Measurements from ENCODE around the gene UBE2A.

Gene UBE2A

DNA sequence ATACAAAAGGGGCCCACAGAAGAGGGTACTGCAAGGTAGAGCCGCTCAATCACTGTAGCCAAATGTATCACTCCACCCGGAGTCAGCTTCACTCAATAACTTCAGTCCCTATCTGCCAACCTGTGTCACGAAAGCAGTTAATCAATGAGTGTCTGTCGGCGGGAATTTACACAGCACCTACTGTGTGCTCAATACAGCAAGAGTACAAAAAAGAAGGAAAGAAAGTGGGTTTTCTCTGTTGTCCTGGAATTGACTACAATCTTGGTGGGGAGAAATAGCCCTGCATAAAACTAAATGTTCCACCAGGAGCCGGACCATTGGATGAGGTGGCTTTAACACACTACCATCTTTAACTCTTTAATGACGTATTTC, 32.6 kb downstream of the UBE2A start:
- DNase-seq (ENCODE audit: low read depth), result no peak

DNA sequence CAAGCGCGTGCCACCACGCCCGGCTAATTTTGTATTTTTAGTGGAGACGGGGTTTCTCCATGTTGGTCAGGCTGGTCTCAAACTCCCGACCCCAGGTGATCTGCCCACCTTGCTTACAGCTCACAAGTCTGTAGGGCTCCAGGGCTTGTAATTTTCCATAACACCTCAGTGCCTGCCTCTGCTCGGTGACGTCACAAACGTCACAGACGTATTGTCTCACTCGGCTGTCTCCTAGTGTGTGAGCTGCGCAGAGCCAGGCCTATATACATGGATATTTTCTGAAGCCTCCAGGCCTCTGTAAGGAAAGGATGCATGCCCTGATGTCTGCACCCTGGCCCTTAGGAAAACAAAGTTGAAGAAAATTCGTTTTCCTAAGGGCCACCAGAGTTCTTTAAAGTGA, 40.4 kb downstream of the UBE2A start:
- DNase-seq (ENCODE audit: low read depth), result no peak

DNA sequence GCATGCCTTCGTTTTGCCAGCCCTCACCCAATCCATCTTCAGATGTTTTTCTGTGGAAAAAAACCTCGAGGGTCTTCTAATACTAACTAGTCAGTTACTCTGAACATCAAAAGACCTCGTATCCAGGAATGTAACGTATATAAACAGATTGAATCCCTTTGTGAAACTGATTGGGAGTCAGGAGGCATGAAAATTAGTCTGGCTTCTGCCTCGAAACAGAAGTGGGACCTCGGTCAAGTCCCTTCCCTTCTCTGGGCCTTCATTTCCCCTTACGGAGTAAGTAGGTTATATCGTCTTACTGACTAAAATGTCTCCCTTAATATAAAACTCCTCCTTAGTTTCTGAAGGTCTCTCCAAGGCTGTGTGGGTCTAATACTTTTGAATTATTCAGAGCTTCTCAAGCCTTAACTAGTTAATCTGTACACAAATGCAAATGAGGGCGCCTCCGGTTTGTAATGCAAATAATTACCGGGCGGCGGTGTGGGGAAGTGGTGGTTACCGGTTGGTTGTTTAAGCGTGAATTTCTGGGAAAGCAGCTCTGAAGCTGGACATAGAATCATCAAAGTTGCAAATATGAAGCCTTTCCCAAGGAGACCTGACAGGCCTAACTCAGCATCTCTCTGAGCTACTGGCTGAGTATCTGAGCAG, 43.3 kb downstream of the UBE2A start:
- DNase-seq (ENCODE audit: low read depth), result no peak

DNA sequence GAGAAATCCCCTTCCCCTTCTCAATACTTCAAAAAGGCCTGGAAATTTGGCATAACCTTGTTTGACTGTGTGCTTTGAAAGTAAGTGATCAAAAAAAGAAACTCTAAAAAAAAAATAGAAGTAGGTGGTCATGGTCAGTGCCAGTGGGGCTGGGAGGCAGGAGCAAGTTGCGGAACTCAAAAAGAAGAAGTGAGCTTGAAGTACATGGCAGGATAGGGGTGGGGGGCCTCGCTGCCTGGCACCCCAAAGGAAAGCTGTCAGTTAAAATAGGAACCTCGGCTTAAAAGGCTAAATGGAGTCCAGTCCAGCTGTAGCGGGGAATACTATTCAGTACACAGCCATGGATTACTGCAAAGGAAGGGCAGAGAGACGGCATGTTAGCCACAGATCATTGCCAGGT, 44.1 kb downstream of the UBE2A start:
- no peak for DNase-seq (ENCODE audit: low read depth)

DNA sequence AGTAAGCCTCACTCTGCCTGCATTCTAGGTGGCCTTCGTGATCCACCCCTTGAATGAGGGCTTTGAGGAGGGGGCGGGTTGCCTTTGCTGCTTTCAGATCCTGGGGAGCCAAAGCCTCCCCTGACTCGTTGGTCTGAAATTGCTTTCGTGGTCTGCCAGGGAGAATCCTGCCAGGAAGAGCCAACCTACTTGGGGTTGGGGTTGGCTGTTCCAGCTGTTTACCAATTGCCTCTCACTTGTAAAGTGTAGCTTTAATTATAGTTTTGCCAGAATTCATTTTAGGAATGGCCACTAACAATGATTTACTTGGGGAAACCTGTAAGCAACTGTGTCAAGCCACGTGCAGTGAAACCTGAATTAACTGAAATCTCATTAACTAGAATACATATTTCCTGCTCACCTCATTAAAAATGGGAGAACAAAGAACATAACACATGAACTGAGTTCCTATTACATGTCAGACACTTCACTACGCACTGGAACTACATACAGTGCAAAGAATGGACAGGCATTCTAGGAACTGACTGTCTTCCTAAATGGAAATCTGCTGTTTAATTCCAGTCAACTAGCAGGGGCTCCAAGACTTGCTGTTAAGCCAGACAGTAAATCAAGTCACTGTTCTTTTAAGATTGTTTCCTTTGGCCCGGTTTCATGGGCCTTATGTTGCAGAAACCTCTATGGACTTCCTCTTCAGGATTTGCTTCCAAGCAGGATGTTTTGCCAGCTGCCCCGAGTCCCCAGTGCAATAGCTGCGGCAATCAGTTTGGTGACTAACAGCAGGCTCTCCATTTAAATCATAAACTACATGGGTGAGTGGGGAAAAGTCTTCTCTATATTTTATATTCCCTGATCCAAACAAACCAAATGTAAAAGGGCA, 48.2 kb downstream of the UBE2A start:
- no peak for DNase-seq (ENCODE audit: low read depth)

DNA sequence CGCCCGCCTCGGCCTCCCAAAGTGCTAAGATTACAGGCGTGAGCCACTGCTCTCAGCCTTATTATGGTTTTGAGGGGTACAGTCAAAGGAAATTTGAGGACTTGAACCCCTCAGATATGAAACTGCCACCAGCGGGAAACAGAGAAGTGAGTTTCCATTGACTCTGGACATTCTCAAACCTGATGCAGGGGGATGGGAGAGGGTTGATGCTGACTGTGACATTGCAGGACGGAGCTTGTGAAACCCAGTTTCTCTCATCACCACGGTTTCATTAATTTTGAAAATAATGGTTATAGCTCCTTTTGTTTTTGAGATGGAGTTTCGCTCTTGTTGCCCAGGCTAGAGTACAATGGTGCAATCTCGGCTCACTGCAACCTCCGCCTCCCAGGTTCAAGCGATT, 50.1 kb downstream of the UBE2A start:
- no peak for DNase-seq (ENCODE audit: low read depth)

DNA sequence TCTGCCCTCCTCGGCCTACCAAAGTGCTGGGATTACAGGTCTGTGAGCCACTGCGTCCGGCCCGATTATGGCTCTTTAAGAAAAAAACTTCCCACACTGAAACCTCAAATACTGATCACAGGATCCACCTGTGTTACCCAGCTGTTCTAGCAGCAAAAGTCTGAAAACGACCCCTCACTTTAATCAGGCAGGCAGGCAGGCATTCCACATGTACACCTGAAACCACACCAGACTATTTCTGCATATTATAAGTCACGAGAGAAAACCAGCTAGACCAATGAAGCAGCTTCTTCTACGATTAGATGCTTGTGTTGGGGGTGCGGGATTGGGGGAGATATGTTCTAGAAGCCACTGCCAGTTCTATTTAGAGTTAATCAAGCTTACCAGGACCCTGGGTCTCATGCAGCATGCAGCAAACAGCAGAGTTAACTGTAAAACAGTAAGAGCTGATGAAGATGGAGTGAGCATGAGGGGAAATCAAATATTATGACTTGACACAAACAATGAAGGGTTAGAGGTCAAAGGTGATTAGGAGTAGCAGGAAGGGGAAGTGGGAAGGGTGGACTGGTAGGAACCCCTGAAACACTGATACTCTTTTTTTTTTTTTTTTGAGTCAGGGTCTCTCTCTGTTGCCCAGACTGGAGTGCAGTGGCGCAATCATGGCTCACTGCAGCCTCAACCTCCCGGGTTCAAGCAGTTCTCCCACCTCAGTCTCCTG, 50.7 kb downstream of the UBE2A start:
- DNase-seq (ENCODE audit: low read depth), result no peak

DNA sequence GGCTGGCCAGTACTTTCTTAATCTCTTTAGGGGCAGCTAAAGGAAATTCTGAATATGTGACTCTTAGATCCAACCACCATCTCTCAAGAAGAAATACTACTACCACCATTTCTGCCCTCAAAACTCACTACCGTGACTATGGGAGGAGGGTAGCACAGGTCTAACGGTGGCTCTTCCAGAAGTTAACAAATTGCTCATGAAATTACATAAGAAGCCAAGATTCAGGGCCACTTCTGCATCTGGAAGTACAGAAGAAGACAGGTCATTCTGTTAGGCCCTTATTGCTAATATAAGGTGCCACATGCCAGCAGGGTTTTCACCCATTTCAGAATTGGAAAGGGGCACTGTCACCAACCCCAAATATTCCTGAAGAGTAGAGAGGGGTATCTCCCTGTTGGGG, 51.5 kb downstream of the UBE2A start:
- DNase-seq (ENCODE audit: low read depth), result no peak
